Measurements from ENCODE around the gene KRTAP12-1.
"Not testable (repeated sequence)": the region's sequence is repeated elsewhere in the genome, so short reads cannot be mapped to it uniquely, and the experiment has no call there.

- TF ChIP-seq POLR2AphosphoS5 (IDR thresholded peaks at IDR 0.05; ENCODE audit: borderline replicate concordance, low read depth, low read length); EZH2 (IDR thresholded peaks at IDR 0.05); FOXP2 (optimal IDR thresholded peaks at IDR 0.05; ENCODE audit: control extremely low read depth, extremely low read length, insufficient read depth): not testable (repeated sequence)
These were observed 35.4 kb downstream of the KRTAP12-1 start, which contains the start of gene KRTAP10-11 for GRCh38 chr21:44646366-44647221.
